Endothelial cell of hepatic sinusoid (primary cell): Measurements from ENCODE around the gene USHBP1.

Source experiments
- in situ Hi-C: cut with HindIII; loops from 2 replicates; pipeline ENCODE4 v1.10.0; 2017; ENCODE audit warnings: low sequenced_read_pairs

USHBP1 gene

DNA sequence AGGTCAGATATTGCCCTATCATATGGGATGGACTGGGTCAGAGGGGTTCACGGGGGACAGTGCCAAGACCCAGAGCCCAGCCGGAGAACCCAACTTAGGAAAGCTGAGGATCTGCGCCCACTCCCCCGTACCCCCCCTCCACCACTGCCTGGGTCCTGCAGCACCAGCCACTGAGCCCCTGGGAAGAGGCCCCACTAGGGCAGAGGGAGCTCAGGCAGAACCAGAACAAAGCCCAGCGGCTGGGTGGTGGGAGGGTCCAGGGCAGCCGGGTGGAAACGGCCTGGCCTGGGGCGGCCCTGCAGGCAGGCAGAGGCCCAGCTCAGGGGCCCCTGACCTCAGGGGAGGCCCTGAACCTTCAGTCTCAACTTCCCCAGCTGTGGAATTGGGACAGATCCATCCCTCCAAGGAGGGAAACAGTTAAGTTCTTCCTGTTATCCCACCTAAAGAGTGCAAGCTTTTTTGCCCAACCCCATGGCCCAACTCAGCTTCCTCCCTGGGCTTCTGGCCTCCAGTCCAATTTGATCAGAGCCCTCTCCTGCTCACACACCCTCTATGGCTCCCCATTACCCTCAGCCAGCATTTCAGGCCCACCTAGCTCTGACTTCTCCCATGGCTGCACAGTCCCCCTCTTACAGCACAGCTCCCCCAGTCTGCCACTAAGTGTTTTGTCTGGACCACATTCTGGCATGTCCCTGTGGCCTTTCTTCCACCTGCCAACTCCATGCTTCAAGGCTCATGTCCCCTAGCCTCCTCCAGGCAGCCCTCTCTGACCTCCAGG lies 21.9 kb downstream of the USHBP1 start:
- in situ Hi-C loops = loop anchor here (10.0 kb wide), 2 partner anchors 62 to 78 kb away; partner anchors contain the start of genes ABHD8, DDA1 and MRPL34

DNA sequence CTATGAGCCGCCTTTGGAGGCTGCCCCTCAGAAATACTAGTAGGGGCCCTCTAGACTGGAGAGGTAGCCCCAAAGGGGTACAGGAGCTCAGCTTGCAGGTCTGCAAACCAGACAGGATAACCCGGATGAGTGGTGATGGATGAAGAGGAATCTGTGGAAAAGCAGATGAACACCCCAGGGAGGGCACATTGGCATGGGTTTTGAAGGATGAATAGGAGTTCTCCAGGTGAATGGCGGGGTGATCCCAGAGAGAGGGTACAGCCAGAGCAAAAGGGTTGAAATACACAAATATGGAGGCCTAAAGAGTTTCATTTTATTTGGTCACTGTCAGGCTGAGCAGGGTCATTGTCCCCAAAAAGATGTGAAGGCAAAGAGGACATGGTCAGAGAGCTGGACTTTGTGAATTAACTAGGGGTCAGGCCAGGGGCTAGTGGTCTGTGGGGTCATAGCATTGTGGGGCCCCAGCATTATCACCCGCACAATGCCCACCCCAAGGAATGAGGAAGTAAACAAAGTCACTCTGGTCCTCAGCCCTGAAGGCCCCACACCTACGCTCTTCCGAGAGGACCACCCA lies 23.6 kb downstream of the USHBP1 start:
- in situ Hi-C loops = loop anchor here (10.0 kb wide), 2 partner anchors 64 to 76 kb away; partner anchors contain the start of genes ABHD8, DDA1 and MRPL34

DNA sequence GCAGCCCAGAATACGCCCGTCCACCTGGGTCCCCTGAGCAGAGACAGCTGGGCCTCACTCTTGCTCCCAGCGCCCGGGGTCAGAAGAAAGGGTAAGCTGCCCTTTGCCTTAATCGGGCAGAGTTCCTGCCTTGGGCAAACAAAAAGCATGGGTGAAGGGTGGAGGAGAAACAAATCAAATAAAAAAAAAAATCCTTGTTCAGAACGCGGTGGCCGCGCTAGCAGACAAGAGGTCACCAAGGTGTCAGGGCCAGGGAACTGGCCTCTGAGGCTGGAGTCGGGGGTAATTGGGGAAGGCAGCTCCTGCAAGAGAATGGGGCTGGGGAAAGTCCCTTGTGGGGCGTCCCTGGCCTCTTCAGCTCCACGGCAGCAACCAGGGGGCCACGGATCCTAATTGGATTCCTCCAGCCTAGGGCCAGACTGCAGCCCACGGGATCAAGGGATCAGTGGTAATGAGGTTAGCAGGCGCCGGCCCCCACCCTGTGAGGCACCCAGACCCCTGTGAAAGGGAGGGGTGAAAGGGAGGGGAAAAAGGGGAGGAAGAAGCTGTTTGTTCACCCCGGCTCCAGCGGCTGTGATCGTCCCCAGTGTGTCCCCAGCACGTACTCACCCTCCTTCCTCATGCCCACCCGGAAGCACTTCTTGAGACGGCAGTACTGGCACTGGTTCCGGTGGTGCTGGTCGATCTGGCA lies 24.3 kb downstream of the USHBP1 start:
- in situ Hi-C loops = loop anchor here (10.0 kb wide), 2 partner anchors 65 to 75 kb away; partner anchors contain the start of genes ABHD8, DDA1 and MRPL34

DNA sequence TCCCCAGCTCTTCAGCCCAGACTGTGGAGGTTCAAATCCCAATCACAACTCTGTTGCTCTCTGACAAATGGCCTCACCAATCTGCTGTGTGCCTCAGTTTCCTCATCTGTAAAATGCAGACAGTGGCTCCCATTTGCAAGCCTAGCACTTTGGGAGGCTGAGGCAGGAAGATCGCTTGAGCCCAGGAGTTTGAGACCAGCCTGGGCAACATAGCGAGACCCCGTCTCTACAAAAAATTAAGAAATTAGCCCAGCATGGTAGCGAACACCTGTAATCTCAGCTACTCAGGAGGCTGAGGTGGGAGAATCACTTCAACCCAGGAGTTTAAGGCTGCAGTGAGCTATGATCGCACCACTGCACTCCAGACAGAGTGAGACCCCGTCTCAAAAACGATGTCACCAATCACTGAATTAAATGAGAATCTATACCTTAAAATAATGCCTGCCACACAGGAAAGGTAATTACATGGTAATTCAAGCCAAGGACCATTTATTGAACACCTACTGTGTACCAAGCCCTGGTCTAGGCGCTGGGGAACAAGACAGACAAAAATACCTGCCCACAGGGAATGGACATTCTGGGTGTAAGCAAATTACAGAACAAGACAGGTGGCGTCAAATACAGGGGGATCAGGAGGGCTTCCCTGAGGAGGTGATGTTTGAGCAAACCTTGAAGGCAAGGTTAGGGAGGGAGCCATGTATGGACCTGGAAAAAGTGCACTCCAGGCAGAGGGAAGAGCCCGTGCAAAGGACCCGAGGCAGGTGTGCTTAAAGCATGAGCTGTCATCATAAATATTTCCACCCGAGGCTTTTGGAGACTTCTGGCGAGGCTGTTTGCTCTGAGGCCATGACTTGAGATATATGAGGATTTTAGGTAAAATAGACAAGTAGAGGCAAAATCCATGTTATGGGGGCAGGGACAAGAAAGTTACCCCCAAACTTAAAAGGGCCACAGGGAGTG lies 26.5 kb downstream of the USHBP1 start:
- in situ Hi-C loops = no loop called here

DNA sequence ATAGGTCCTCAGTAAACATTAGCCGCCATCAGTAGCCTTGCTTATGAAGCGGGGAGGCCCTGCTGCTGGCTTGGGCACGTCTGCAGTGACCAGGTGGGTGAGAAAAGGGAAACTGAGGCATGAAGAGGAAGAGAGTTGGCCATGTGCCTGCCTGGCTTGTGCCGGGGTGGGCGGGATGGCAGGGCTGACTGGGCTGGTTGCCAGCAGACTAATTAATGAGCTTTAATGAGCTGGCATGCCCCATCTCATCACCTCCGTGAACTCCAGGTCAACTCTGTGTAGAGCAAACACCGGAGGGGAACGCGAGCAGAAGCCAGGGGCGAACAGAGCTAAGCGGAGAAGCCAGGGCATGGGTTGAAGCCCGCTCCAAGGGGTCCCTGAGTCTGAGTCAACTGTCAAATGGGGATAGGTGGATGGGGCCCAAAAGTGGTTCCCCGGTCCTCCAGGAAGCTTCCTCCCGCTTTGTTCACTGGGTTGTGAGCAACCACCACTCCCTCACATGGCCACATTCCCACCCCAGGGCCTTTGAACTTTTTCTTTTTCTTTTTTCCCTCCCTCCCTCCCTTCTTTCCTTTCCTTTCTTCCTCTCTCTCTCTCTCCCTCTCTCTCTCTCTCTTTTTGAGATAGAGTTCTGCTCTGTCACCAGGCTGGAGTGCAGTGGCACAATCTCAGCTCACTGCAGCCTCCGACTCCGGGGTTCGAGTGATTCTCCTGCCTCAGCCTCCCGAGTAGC lies 27.6 kb downstream of the USHBP1 start:
- in situ Hi-C loops = no loop called here

DNA sequence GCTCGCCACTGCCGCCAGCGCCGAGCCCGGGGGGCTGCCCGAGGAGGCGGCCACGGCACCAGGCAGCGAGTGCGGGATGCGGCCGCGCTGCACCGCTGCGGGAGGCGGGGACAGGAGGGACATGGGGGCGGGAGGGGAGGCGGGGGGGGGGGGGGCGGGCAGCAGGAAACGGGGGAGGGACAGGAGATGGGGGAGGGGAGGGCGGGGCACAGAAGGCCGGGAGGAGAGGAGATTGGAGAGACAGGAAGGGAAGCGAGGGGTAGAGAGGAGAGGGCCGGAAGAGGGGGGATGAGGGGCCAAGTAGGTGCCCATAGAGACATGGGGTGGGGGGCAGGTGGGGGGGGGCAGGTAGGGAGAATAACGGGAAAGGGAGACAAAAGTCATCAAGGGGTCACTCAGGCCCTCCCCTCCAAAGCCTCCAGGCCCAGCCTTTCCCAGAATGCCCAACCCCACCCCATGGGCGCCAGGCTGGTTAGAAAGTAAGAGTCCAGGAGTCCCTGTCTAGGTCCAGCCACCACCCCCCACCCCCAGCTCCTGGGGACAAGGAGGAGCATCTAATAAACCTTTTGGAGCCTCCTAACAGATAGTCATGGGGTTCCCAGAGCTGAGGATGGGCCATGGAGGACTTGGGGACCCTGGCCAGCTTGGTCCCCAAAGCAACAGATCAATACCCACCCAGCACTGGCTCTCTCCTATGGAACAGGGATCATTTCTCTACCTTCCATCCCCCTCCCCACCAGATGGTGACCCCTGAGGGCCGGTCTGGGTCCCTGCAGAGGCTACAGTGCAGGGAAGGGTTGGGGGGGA lies 28.4 kb downstream of the USHBP1 start:
- in situ Hi-C loops = no loop called here

DNA sequence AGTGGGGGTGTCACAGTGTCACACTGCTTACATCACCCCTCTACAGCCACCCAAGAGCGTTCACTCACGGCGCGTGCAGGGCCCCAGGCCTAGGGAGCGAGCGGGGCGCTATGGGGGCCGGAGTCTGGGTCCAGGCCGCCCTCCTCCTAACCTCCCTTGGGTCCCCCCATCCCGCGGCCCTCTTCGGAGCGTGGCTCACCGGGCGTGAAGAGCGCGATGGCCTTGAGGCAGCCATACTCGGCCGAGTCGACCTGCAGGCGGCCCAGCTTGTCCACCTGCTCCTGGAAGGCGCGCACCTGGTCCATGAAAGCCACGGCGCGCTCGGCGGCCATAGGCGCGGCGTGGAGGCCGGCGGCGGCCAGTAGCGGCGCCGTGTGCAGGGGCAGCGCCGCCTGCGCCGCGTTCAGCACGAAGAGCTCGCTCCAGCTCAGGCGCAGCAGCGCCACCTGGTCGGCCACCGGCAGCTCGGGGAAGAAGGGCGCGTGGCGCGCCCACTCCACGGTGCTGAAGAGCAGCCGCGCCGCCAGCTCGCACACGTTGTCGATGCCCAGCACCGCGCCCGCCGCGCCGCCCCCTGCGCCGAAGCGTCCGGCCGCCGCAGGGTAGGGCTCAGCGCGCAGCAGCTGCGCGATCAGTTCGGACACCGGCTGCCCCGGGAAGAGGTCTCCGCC lies 29.1 kb downstream of the USHBP1 start:
- in situ Hi-C loops = no loop called here

DNA sequence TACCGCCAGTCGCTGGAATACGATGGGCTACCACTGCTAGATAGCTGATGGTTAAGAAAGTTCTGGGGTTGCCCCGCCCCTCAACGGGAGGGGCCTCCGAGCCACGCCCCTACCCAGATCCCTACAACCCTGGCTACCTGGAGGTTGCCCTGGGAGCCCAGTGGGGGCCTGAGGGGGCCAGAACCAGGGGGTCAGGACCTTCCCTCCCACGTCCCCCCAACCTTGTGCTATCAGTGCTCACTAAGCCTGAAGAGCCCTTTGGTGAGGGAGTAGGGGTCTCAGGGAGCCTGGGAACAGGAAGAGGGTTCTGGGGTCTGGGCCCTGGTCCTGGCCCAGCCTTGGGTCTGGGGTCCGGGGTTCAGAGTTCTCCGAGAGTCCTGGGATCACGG lies 29.6 kb downstream of the USHBP1 start:
- in situ Hi-C loops = no loop called here

DNA sequence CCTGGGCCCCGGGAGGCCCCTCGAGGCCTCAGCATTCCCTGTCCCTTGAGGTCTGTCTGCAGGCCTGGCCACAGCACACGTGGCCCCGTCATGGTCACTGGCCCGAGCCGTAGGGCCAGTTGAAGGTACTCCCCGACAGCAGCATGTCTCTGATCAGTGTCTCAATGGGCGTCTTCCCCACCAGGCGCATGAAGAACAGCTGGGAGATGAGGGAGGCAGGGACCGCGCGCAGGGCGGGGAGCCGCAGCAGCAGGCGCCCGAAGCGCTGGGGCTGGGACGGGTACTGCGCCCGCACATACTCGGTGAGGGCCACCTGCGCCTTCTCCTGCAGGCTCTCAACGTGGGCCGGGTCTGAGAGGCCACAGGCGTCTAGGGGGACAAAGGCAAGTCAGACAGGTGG lies 32.3 kb downstream of the USHBP1 start:
- in situ Hi-C loops = no loop called here

DNA sequence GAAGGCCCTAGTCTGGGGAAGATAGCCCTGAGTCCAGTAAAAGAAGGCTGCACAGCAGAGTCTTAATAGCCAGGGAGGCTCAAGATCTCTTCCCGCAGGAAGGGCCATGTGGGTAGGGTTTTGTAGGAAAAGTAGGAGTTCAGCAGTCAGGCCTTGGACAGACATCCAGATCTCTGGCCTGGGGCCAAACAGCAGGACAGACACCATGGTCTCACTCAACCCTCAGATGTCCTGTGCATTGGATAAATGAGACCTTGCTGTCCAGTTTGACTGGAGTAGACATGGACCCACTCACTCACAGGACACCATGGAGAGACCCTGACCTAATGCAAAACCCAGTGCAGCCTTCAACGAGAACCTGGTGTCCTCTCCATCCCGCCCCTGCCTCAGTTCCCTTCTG lies 34.7 kb downstream of the USHBP1 start:
- in situ Hi-C loops = no loop called here

DNA sequence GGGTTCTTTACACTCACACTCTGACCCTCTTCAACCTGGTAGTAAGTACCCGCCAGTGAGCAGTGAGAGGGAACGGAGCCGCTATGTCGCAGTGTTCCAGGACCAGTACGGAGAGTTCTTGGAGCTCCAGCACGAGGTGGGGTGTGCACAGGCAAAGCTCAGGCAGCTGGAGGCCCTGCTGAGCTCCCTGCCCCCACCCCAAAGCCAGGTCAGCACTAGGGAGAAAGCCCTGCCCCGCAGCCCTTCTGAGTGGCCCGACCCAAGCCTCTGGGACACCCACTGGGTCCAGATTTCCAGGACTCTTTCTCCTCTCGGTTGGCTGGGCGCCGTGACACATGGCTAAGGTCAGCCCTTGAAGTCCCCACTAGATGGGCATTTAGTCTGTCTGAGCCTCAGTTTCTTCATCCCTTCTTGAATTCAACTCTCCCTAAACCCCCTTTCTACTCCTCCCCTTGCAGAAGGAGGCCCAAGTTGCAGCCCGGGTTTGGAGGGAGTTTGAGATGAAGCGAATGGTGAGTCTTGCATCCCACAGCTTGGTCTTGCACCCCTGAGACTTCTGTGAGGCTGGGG lies 36.7 kb downstream of the USHBP1 start:
- in situ Hi-C loops = no loop called here

DNA sequence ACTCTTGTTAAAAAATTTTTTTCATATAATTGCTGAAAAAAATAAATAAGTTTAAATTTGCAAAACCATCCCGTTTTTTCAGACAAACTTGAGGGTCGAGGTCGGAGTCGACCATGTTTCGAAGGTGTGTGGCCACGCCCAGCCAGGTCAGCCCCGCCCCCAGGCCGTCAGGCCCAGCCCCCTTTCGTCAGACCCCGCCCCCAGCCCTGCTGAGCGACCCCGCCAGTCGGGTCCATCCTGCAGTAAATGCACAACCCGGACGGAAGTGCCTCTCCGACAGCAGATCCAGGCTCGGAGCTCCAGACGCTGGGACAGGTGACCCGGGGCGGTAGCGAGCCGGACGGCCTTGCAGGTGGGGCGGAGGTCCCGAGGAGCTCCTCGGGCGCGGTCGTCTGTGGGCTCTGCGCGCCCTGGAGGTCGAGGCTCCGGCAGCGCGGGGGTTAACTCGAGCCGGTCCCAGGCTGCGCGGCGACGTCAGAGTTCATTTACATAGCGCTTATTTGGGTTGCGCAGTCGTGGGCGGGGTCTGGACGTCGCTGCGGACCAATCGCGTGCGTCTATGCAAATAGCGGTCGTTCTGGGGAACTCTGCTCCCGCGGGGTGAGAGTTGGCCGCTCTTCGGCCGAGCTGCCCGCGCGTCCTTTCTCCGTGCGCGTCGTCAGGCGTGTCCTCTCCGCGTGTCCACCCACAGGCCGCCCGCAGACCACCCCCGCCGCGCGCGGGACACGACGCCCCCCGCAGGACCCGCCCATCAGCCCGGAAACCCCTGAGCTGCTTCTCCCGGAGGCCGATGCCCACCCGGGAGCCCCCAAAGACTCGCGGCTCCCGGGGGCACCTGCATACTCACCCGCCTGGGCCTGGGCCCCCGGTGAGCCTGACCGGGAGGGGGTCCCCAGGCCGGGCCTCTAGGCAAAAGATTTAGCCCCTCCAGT lies 38.3 kb downstream of the USHBP1 start, which contains the start of gene OCEL1:
Gene OCEL1 (plus strand): TSS at position 225 of the 932 bp plus-strand sequence. CDS start 22 bp downstream, at position 247.
- in situ Hi-C loops = no loop called here

DNA sequence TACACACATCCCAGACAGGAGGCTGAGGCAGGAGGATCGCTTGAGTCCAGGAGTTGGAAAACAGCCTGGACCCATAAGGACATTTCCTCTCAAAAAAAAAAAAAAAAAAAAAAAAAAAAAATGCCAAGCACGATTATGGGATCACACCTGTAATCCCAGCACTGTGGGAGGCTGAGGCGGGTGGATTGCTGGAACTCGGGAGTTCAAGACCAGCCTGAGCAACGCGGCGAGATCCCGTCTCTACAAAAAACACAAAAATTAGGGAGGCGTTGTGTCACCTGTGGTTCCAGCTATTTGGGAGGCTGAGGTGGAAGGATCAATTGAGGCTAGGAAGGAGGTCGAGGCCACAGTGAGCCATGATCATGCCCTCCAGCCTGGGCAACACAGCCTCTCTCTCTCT lies 39.5 kb downstream of the USHBP1 start:
- in situ Hi-C loops = no loop called here

DNA sequence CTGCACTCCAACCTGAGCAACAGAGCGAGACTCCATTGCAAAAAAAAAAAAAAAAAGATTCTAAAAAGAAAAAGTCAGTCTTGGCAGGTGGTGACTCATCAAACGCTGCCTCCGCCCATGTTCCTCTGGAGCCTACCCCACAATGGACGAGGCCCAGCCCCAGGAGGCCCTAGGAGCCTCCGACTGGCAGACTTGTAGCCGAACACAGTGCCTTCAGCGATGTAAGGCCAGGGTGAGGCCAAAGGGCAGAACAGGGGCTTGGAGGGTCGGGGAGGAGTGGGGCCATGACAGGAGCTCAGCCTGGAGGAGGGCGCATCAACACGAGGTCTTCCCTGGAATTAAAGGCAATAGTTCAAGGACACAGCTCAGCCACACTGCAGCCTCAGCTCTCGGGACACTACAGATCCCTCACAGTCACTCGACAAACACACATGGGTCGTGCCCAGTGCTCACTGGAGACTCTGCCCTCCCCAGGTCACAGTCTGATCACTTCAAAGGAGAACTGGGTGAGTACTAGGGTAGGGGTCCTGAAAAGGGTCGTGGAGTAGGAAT lies 44.3 kb downstream of the USHBP1 start:
- in situ Hi-C loops = no loop called here

DNA sequence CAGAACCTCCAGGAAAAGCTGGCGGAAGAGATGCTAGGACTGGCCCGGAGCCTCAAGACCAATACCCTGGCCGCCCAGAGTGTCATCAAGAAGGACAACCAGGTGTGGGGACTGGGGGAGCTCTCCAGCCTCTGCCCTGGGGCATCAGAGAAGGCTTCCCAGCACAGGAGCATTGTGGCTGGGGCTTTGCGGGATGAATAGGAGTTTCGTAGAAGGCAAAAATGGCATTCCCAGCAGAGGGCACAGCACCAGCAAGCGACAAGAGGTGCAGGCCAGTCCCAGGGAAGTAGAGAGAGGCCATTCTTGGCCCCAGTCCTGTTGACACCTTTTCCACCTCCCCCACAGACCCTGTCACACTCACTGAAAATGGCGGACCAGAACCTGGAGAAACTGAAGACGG lies 45.3 kb downstream of the USHBP1 start:
- in situ Hi-C loops = no loop called here

DNA sequence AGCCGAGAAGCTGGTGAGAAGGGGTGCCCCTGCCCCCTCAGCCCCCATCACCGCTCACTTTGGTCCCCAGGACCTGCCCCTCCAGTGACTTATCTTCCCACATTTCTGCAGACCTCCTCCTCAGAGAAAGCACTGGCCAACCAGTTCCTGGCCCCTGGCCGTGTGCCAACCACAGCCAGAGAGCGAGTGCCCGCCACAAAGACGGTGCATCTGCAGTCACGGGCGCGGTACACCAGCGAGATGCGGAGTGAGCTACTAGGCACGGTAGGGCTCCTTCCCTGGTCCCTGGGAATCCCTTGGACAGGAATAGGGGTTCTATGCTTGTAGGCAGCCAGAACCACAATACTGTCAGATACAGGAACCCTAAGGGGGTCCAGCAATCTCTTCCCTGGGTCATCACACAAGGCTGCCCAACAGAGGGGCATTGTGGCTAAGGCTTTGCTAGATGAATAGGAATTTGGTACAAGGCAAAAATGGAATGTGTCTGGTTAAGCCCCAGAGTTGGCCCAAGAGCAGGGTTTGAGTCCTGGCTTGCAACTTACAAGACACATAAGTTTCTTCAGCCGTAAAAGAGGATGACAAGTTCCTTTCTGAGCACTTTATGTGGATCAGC lies 48.4 kb downstream of the USHBP1 start:
- in situ Hi-C loops = no loop called here
